KOPT-K1 (cell line): ENCODE measurements around the gene OCA2.
"Not testable (repeated sequence)": the region's sequence is repeated elsewhere in the genome, so short reads cannot be mapped to it uniquely, and the experiment has no call there.

Experiments used
- H3K27ac ChIP-seq: fragments of 200-600 bp; sonication (generic); 2 replicates; pipeline ENCODE4 v1.5.1; 2016; ENCODE audit warnings: antibody characterized with exemption, mild to moderate bottlenecking, low read depth, low read length; ENCODE audit not compliant: poor library complexity, severe bottlenecking
- H3K36me3 ChIP-seq: fragments of 200-600 bp; sonication (generic); 2 replicates; pipeline ENCODE4 v1.5.1; 2017; ENCODE audit warnings: antibody characterized with exemption, mild to moderate bottlenecking, low read length, moderate library complexity; ENCODE audit not compliant: insufficient read depth
- H3K9me3 ChIP-seq: fragments of 200-600 bp; sonication (generic); 2 replicates; pipeline ENCODE4 v1.5.1; 2017; ENCODE audit warnings: antibody characterized with exemption, low read length, mild to moderate bottlenecking; ENCODE audit not compliant: insufficient read depth, poor library complexity, severe bottlenecking

Gene OCA2

DNA sequence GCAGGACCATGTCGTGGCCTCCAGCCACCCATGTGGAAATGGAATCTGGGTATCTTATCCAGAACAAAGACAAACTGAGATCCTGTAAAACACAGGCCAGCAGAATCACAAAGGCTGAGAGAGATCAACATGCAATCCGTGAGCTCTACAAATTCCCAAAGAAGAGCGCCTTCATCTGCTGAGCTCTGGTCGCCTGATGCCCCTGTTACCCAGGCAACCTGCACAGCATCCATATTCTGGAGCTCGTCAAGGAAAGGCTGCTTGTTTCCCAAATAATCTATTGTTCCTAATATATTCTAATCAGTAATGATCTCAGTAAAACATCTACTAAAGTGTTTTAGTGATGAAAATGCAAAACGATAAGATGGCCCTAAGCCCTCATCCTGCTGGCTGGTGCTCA, 133.6 kb downstream of the OCA2 start:
- Histone ChIP-seq H3K27ac (no peak overlapping the region), H3K36me3 (no peaks in the 10 kb centered on the region), H3K9me3 (no peaks in the 10 kb centered on the region)

- H3K9me3 ChIP-seq: no peaks in the 10 kb centered on the region
Observed at GRCh38 chr15:27961801-27962200, 137.3 kb downstream of the OCA2 start.

DNA sequence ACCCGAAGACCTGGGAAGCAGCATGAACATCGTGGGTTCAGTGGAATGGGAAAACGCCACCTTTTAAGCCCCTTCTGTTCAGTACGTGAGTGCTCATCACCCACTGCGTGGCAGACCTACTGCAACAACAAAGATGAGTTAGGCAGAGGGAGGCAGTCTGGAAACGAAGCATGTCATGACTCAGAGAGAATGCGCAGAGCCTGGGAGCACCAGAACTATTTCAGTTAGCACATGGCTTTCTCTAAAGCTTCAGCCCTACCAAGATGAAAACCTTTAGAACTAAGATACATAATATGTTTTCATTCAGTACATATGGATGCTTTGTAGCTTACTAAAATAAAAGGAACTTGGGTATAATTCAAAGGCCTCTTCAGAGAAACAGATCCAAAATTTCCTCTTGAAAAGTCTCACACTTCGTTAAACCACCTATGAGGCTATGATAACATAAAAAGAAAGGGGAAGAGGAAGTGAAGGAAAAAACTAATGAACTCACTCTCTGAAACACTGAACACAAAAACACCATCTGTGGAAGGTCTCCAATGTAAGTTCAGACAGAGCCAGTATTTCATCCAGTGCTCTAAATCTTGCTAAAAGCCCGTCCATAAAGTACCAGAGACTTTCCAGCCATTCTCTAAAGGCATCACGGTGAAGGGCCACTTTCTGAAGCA, 140.1 kb downstream of the OCA2 start:
- no peaks in the 10 kb centered on the region for H3K36me3 ChIP-seq
- H3K27ac ChIP-seq: no peak overlapping the region
- no peaks in the 10 kb centered on the region for H3K9me3 ChIP-seq

More at GRCh38 chr15:27961801-27962200, 137.3 kb downstream of the OCA2 start:
- H3K36me3 ChIP-seq: no peaks in the 10 kb centered on the region
- H3K27ac ChIP-seq: no peak overlapping the region

GRCh38 chr15:27956285-27956684, 142.8 kb downstream of the OCA2 start:
- no peak overlapping the region for H3K27ac ChIP-seq
- H3K9me3 ChIP-seq: no peaks in the 10 kb centered on the region
- H3K36me3 ChIP-seq: no peaks in the 10 kb centered on the region

- H3K9me3 ChIP-seq: no peaks in the 10 kb centered on the region
- no peak overlapping the region for H3K27ac ChIP-seq
- H3K36me3 ChIP-seq: no peaks in the 10 kb centered on the region
Observed at GRCh38 chr15:27955087-27955486, 144.0 kb downstream of the OCA2 start.

DNA sequence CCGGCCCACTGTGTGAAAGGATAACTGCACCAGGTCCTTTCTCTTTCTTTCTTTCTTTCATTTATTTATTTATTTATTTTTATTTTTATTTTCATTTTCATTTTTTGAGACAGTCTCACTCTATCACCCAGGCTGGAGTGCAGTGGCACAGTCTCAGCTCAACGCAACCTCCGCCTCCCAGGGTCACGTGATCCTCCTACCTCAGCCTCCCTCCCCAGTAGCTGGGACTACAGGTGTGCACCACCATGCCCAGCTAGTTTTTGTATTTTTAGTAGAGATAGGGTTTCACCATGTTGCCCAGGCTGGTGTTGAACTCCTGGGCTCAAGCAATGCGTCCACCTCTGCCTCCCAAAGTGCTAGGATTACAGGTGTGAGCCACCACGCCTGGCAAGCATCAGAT, 146.5 kb downstream of the OCA2 start:
- H3K36me3 ChIP-seq, H3K9me3 ChIP-seq, H3K27ac ChIP-seq: not testable (repeated sequence)

DNA sequence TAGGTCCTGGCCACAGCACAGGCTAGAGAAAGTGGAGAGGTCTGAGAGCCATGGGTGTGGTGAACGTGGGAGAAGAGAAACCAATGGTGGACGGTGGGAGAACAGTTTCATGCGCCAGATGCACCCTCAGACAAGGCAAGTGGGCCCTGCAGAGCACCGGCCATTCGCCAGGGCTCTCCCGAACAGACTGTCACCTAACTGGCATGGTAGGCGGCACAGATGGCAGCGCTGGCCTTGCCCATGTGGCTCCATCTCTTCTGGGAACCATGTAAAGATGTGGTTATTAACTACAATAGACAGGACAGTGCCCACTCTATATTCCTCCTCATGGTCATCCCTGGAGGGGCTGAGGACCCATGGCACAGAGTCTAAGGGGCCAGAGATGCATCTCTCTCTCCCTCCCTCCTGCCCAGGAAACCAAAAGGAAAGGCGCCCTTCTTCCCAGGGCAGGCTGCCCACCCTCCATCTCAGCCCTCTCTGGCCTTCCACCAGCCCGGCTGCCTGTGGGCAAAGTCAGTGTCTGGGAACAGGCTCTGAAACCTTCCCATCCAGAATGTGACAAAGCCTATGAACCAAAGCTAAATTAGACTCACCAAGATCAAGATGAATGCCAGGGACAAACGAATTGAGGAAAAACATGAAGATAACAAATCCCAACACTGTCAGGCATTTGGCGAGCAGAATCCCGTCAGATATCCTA, 147.8 kb downstream of the OCA2 start:
- Histone ChIP-seq H3K9me3 (no peaks in the 10 kb centered on the region), H3K27ac (no peak overlapping the region), H3K36me3 (no peaks in the 10 kb centered on the region)

DNA sequence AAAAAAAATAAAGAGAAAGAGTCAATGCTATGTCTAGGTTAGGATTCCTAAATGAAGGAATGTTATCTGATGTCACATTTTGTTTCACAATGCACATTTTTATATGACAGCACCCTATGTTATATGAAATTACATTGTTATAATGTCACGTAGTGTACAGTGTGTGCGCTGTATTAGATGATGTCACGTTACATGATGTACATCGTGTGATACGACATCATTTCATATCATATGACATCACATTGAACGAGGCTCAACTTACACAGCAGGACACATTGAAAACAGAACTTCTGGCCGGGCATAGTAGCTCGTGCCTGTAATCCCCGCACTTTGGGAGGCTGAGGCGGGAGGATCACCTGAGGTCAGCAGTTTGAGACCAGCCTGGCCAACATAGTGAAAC, 150.0 kb downstream of the OCA2 start:
- Histone ChIP-seq H3K9me3 (no peaks in the 10 kb centered on the region), H3K27ac (no peak overlapping the region), H3K36me3 (no peaks in the 10 kb centered on the region)

GRCh38 chr15:27939246-27939645, 159.9 kb downstream of the OCA2 start:
- Histone ChIP-seq H3K9me3 (no peaks in the 10 kb centered on the region), H3K27ac (no peak overlapping the region), H3K36me3 (no peaks in the 10 kb centered on the region)

- Histone ChIP-seq H3K27ac (no peak overlapping the region), H3K36me3 (no peaks in the 10 kb centered on the region), H3K9me3 (no peaks in the 10 kb centered on the region)
Observed at GRCh38 chr15:27937851-27938250, 161.3 kb downstream of the OCA2 start.

GRCh38 chr15:27936164-27936563, 163.0 kb downstream of the OCA2 start:
- peaks cover 13% of the 10 kb centered on the region for H3K9me3 ChIP-seq
- H3K27ac ChIP-seq: no peak overlapping the region
- no peaks in the 10 kb centered on the region for H3K36me3 ChIP-seq

DNA sequence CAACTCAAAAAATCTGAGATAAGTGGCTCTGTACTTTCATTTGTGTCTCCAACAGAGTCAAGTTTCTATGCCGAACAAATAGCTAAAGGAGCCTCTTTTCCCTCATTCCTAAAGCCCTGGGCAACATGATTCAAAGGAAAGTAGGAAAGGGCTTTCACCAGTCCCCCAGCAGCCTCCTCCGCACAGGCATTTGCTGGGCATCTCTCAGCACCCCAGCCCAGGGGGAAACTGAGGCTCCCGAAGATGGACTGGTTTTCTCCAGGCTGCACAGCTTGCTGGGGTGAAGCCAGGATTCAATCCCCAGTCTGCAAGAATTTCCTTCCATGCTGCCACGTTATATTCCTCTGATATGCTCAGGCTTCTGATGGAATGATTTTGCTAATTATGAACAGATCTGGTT, 163.8 kb downstream of the OCA2 start:
- Histone ChIP-seq H3K27ac (no peak overlapping the region), H3K9me3 (peaks cover 13% of the 10 kb centered on the region), H3K36me3 (no peaks in the 10 kb centered on the region)

GRCh38 chr15:27934782-27935181, 164.3 kb downstream of the OCA2 start:
- no peaks in the 10 kb centered on the region for H3K36me3 ChIP-seq
- no peak overlapping the region for H3K27ac ChIP-seq

GRCh38 chr15:27933562-27933961, 165.6 kb downstream of the OCA2 start:
- no peaks in the 10 kb centered on the region for H3K36me3 ChIP-seq
- H3K27ac ChIP-seq: no peak overlapping the region
- peaks cover 13% of the 10 kb centered on the region for H3K9me3 ChIP-seq

More at GRCh38 chr15:27934782-27935181, 164.3 kb downstream of the OCA2 start:
- peaks cover 13% of the 10 kb centered on the region for H3K9me3 ChIP-seq

- no peaks in the 10 kb centered on the region for H3K36me3 ChIP-seq
- peaks cover 13% of the 10 kb centered on the region for H3K9me3 ChIP-seq
- no peak overlapping the region for H3K27ac ChIP-seq
Observed at GRCh38 chr15:27932600-27932999, 166.5 kb downstream of the OCA2 start.

- no peaks in the 10 kb centered on the region for H3K36me3 ChIP-seq
- peaks cover 13% of the 10 kb centered on the region for H3K9me3 ChIP-seq
- no peak overlapping the region for H3K27ac ChIP-seq
Observed at GRCh38 chr15:27928386-27928785, 170.7 kb downstream of the OCA2 start.
